ENCODE data around the gene DLGAP1. TPM values are rescaled to one million over a fixed set of nuclear protein-coding genes. Genes with fewer than 3 reads are reported as not detected.

DLGAP1 gene
- total RNA-seq, 6 experiments from 2014 or later: 0.19 to 1.3 (median 0.62) TPM

GRCh38 chr18:4237664-4238041, 217.5 kb downstream of the DLGAP1 start:
- Mint-ChIP-seq H3K9me3 (peaks cover 56% of the 10 kb centered on the region), H3K27me3 (ENCODE audit: insufficient read depth) (no peaks in the 10 kb centered on the region), H3K4me3 (no peak overlapping the region), H3K36me3 (ENCODE audit: low read depth) (no peaks in the 10 kb centered on the region), H3K27ac (no peak overlapping the region), H3K4me1 (ENCODE audit: low read depth) (no peaks in the 10 kb centered on the region)
- no peak for TF ChIP-seq CTCF (IDR thresholded peaks at IDR 0.05)
- DNase-seq: no peak

GRCh38 chr18:4236940-4237663, 218.0 kb downstream of the DLGAP1 start:
- H3K36me3 Mint-ChIP-seq (ENCODE audit: low read depth): no peaks in the 10 kb centered on the region
- no peak overlapping the region for H3K27ac Mint-ChIP-seq
- peaks cover 53% of the 10 kb centered on the region for H3K9me3 Mint-ChIP-seq
- no peak for DNase-seq
- H3K4me3 Mint-ChIP-seq: no peak overlapping the region
- TF ChIP-seq CTCF (IDR thresholded peaks at IDR 0.05): no peak
- H3K4me1 Mint-ChIP-seq (ENCODE audit: low read depth): no peaks in the 10 kb centered on the region
- H3K27me3 Mint-ChIP-seq (ENCODE audit: insufficient read depth): no peaks in the 10 kb centered on the region

DNA sequence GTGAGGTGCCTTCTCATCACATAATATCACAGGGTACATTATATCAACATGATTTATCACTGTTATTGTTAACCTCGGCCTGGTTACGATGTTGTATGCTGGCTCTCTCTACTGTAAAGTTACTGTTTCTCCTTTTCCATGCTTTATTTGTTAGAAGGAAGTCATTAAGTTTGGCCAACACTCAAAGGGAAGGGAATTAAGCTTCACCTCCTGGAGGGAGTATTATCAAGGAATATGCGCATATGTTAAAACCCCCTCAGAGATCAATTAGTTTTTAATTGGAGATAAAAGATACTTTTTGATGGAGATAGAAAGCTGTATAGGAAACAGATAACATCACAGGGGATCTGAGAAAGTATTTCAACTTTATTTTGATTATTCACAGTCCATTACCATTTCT, 221.6 kb downstream of the DLGAP1 start:
- Mint-ChIP-seq H3K27ac (no peak overlapping the region), H3K36me3 (ENCODE audit: low read depth) (no peaks in the 10 kb centered on the region), H3K4me3 (no peak overlapping the region), H3K9me3 (peaks cover 53% of the 10 kb centered on the region), H3K27me3 (ENCODE audit: insufficient read depth) (no peaks in the 10 kb centered on the region), H3K4me1 (ENCODE audit: low read depth) (no peaks in the 10 kb centered on the region)
- TF ChIP-seq CTCF (IDR thresholded peaks at IDR 0.05): no peak
- DNase-seq: no peak

- no peaks in the 10 kb centered on the region for H3K27me3 Mint-ChIP-seq (ENCODE audit: insufficient read depth)
- no peaks in the 10 kb centered on the region for H3K4me1 Mint-ChIP-seq (ENCODE audit: low read depth)
- no peaks in the 10 kb centered on the region; the same call in 1 of the 2 replicates for H3K36me3 Mint-ChIP-seq (ENCODE audit: low read depth)
- H3K27ac Mint-ChIP-seq: no peak overlapping the region
- no peak for TF ChIP-seq CTCF (IDR thresholded peaks at IDR 0.05)
- DNase-seq: no peak
- H3K4me3 Mint-ChIP-seq: no peak overlapping the region
- peaks cover 56% of the 10 kb centered on the region for H3K9me3 Mint-ChIP-seq
Measured at GRCh38 chr18:4232656-4233055, 222.5 kb downstream of the DLGAP1 start.

GRCh38 chr18:4231260-4231659, 223.8 kb downstream of the DLGAP1 start:
- Mint-ChIP-seq H3K4me3 (no peak overlapping the region), H3K27me3 (ENCODE audit: insufficient read depth) (no peaks in the 10 kb centered on the region)

More at GRCh38 chr18:4231260-4231659, 223.8 kb downstream of the DLGAP1 start:
- Mint-ChIP-seq H3K27ac (no peak overlapping the region), H3K9me3 (peaks cover 50% of the 10 kb centered on the region), H3K36me3 (ENCODE audit: low read depth) (no peaks in the 10 kb centered on the region; the same call in 1 of the 2 replicates), H3K4me1 (ENCODE audit: low read depth) (no peaks in the 10 kb centered on the region)
- no peak for DNase-seq
- TF ChIP-seq CTCF (IDR thresholded peaks at IDR 0.05): no peak

Data from HFFc6 (cell line).